GM21390 (cell line): ENCODE results near the gene NKTR.
"Not testable (repeated sequence)": the region's sequence is repeated elsewhere in the genome, so short reads cannot be mapped to it uniquely, and the experiment has no call there.

Experiments used
- ATAC-seq: cut with Tn5 transposase; IDR thresholded peaks from one replicate; pipeline ENCODE4 v1.9.1; 2021; ENCODE audit not compliant: unreplicated experiment

NKTR gene

GRCh38 chr3:42600111-42600957 lies at the start of gene NKTR:
Gene NKTR (plus strand): TSS chr3:42600686. CDS start chr3:42601007, 321 bp downstream.
- peak; percentile 86 for ATAC-seq

DNA sequence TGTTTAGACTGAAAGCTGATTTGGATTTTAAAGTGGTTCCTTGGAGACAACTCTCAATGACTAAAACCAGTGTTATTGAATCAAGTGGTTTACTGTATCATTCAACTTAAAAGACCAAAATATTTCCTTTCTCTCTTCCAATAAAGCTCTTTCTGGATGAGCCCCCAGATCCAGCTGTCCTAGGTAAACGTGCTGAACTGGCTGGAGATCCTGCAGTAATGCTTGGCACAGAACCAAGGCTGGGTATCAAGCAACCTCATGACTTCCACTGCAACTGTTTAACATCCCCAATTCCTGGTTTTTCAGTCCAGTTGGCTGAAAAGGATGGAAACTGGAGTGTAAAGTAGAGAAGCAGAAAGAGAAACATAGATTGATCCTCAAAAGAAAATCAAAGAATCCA lies 47.7 kb upstream of the NKTR start:
- ATAC-seq: no peak

- peak; percentile 84 for ATAC-seq
Observed at GRCh38 chr3:42556089-42556632, 44.3 kb upstream of the NKTR start.

DNA sequence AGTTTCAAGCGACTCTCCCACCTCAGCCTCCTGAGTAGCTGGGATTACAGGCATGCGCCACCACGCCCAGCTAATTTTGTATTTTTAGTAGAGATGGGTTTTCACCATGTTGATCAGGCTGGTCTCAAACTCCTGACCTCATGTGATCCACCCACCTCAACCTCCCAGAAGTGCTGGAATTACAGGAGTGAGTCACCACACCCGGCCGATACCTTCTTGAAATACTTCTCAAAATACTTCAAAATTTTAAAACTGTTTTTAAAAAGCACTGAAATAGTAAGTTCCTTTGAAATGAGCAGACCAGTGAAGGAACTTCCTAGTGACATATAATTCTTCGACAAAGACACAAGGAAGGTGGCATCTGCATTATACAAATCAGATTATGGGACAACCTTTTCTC lies 43.7 kb upstream of the NKTR start:
- not testable (repeated sequence) for ATAC-seq

DNA sequence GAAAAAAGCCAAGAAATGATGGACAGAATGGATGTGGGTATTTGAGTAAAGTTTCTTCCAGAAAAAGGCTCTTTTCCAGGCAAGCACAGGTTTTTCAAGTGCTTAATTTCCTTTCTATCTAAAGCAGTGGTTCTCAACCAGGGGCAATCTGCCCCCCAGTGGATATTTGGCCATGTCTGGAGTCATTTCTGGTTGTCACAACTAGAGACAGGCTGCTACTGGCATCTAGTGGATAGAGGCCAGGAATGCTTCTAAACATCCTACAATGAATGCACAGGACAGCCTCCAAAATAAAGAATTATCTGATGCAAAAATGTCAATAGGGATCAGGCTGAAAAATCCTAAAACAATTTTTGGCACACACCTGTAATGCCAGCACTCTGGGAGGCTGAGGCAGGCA lies 42.6 kb upstream of the NKTR start:
- ATAC-seq: no peak

DNA sequence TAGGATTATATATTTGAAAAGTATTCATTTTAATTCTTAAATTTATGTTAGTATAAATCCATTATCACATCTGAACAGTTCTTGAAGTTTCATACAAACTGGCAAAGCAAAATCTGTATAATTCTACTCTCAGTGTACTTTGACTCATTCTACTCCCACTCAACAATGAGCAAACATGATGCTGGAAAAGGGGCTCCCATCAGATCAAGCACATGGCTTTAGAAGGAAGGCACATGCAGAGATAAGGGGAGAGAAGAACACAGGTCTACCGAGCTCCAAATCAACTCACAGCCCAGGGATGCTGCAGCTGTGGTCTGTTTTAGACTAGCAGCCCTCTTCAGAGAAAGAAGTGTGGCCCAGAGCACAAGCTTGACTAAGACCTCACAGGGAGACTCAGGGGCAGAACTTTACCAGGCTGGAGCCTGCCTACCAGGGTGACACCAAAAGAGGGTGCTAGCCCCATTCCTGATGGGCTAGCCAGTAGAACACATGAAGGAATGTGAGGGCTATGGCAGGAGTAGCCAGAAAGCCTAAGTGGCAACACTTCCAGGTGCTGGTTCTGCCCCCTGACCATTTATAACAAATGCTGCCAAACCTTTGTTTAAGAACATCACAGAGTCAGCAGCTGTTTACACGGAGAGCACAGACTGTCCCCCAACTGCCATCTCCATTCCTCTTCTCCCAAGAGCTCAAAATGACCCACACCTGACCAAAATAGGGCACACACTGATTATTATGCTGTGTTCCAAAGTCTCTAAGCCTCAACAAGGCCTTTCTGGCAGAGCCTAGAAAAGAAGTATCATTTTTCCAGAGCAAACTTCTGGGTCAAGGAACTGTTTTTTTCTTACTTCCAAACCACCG lies 38.2 kb upstream of the NKTR start:
- no peak for ATAC-seq

- ATAC-seq: no peak
Observed at GRCh38 chr3:42569593-42570142, 30.8 kb upstream of the NKTR start.

GRCh38 chr3:42572278-42572677 lies 28.2 kb upstream of the NKTR start:
- ATAC-seq: no peak

DNA sequence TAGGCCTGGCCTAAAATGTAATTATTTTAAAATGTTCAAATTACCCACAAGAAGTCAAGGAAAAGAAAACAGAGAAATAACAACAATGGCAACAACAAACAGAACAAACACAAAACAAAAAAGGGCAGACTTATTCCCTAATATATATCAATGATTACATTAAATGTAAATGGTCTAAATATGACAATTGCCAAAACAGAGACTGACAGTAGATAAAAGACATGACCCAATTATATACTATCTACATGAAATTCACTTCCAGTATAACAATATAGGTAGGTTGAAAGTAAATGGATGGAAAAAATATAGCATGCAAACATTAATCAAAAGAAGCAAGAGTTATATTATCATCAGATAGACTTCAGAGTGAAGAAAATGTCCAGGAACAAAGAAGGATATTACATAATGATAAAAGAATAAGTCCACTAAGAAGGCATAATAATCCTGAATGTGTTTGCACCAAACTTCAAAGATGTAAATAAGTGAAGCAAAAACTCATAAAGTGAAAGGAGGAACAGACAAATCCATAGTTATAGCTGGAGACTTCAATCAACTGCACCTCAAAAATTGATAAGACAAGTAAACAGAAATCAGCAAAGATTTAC lies 25.2 kb upstream of the NKTR start:
- no peak for ATAC-seq

DNA sequence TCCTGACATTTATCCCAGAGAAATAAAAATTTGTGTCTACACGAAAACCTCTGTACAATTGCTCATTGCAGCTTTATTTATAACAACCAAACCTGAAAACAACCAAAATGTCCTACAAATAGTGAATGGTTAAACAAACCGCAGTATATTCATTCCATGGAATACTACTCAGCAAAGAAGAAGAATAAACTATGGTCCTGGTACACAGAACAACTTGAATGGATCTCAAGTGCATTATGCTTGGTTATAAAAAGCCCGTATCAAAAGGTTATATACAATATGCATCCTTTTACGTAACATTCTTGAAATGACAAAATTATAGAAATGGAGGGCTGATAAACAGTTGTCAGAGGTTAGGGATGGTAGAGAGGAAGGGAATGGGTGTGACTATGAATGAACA lies 22.4 kb upstream of the NKTR start:
- ATAC-seq: no peak

- ATAC-seq: not testable (repeated sequence)
Observed at GRCh38 chr3:42579346-42579745, 21.1 kb upstream of the NKTR start.

GRCh38 chr3:42581400-42581708 lies 19.1 kb upstream of the NKTR start:
- peak; percentile 12 for ATAC-seq

GRCh38 chr3:42581709-42582473 lies 18.6 kb upstream of the NKTR start, which contains the start of gene SEC22C:
Gene SEC22C (minus strand): TSS chr3:42581967. CDS start chr3:42569046, 12,921 bp downstream.
- ATAC-seq: peak; percentile 89

- ATAC-seq: no peak
Observed at GRCh38 chr3:42582474-42583070, 17.9 kb upstream of the NKTR start.

GRCh38 chr3:42588625-42589024 lies 11.9 kb upstream of the NKTR start:
- no peak for ATAC-seq

- ATAC-seq: no peak
Observed at GRCh38 chr3:42589382-42590109, 10.9 kb upstream of the NKTR start.

GRCh38 chr3:42590989-42591756 lies 9.3 kb upstream of the NKTR start:
- no peak for ATAC-seq

DNA sequence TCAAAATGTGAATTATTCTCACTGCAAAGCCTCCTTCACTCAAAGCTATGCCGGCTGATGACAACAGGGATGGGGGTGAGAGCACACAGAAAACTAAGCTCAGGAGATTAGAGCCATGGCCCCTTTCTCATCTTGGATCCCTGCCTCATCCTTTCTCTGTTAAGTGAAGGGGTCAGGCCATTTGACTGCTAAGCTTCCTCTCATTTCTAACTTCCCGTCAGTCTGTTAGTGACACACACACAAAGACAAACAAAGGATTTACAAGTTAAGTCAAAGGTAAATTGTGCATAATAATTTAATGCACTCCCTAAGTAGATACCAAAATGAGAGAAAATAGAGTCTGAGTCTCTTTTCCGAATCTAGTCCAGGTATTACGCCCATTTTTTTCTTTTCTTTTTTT lies 8.7 kb upstream of the NKTR start:
- no peak for ATAC-seq
